Right lobe of liver (tissue), 4 donors: Measurements from ENCODE around the gene SLC22A23.

Source experiments
- CTCF ChIP-seq, 4 donors: fragments of 200-600 bp in 3 of 4; fragments of 450-650 bp in 1 of 4; IDR thresholded peaks; one replicate each; pipeline versions ENCODE4 v1.5.1 to v1.8.0; 2016 to 2022; ENCODE audit warnings: antibody characterized with exemption in 4 of 4, mild to moderate bottlenecking in 2 of 4
- POLR2A ChIP-seq: fragments of 450-650 bp; IDR thresholded peaks from one replicate; pipeline ENCODE4 v1.6.1; 2017; ENCODE audit warnings: antibody characterized with exemption, mild to moderate bottlenecking
- donor health status: DM: no; HTN: no; CAD: no.
- donor health status: DM: no; HTN: no; CAD: no.
- donor health status: DM: no; HTN: yes; CAD: no.

- TF ChIP-seq CTCF (IDR thresholded peaks at IDR 0.05), result no peak
- no peak for TF ChIP-seq POLR2A
Measured at GRCh38 chr6:3228046-3228671, 228.7 kb downstream of the SLC22A23 start.
